ENCODE measurements around the gene CD300LB.

GRCh38 chr17:74516561-74517328 lies 14.5 kb downstream of the CD300LB start:
- no peak for TF ChIP-seq CTCF (IDR thresholded peaks at IDR 0.05)
- no peak for TF ChIP-seq POLR2A (IDR thresholded peaks at IDR 0.05)

Measured in testis (tissue), 2 donors.